ENCODE measurements around the gene GLCCI1.
A peak's percentile ranks its signal among the peaks of the same experiment; 100 is the strongest.
"Not testable (repeated sequence)": the region's sequence is repeated elsewhere in the genome, so short reads cannot be mapped to it uniquely, and the experiment has no call there.

The GLCCI1 gene

GRCh38 chr7:7989616-7990440, 21.2 kb downstream of the GLCCI1 start:
- peaks cover 13% of the 10 kb centered on the region for H3K36me3 Mint-ChIP-seq (ENCODE audit: low read depth)
- H3K27me3 Mint-ChIP-seq = no peaks in the 10 kb centered on the region
- H3K9me3 Mint-ChIP-seq = peaks cover 16% of the 10 kb centered on the region
- DNase-seq = no peak
- H3K4me3 Mint-ChIP-seq = peak overlapping the region; percentile 58
- H3K27ac Mint-ChIP-seq = peak overlapping the region; percentile 54
- peaks cover 66% of the 10 kb centered on the region for H3K4me1 Mint-ChIP-seq (ENCODE audit: low read depth)

GRCh38 chr7:7990441-7990761, 21.8 kb downstream of the GLCCI1 start:
- Mint-ChIP-seq H3K9me3 (peaks cover 19% of the 10 kb centered on the region), H3K4me1 (ENCODE audit: low read depth) (peaks cover 64% of the 10 kb centered on the region), H3K4me3 (peak overlapping the region; percentile 58), H3K36me3 (ENCODE audit: low read depth) (peaks cover 16% of the 10 kb centered on the region), H3K27ac (peak overlapping the region; percentile 54), H3K27me3 (no peaks in the 10 kb centered on the region)
- DNase-seq = no peak

GRCh38 chr7:7992506-7992905, 23.9 kb downstream of the GLCCI1 start:
- no peak for DNase-seq
- Mint-ChIP-seq H3K4me3 (no peak overlapping the region), H3K27ac (no peak overlapping the region), H3K27me3 (no peaks in the 10 kb centered on the region), H3K4me1 (ENCODE audit: low read depth) (peaks cover 62% of the 10 kb centered on the region), H3K9me3 (peaks cover 20% of the 10 kb centered on the region), H3K36me3 (ENCODE audit: low read depth) (peaks cover 17% of the 10 kb centered on the region)

DNA sequence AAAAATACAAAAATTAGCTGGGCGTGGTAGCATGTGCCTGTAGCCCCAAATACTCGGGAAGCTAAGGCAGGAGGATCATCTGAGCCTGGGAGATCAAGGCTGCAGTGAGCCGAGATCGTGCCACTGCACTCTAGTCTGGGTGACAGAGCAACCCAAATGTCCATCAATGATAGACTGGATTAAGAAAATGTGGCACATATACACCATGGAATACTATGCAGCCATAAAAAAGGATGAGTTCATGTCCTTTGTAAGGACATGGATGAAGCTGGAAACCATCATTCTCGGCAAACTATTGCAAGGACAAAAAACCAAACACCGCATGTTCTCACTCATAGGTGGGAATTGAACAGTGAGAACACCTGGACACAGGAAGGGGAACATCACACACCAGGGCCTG, 26.8 kb downstream of the GLCCI1 start:
- not testable (repeated sequence) for H3K27me3 Mint-ChIP-seq, H3K4me3 Mint-ChIP-seq, DNase-seq
- Mint-ChIP-seq H3K27ac (peak overlapping the region; percentile 47), H3K4me1 (ENCODE audit: low read depth) (peaks cover 39% of the 10 kb centered on the region), H3K36me3 (ENCODE audit: low read depth) (peaks cover 17% of the 10 kb centered on the region), H3K9me3 (peaks cover 22% of the 10 kb centered on the region)

GRCh38 chr7:7996568-7996967, 28.0 kb downstream of the GLCCI1 start:
- peaks cover 30% of the 10 kb centered on the region for H3K4me1 Mint-ChIP-seq (ENCODE audit: low read depth)
- no peaks in the 10 kb centered on the region for H3K27me3 Mint-ChIP-seq
- DNase-seq = no peak
- H3K36me3 Mint-ChIP-seq (ENCODE audit: low read depth) = peaks cover 26% of the 10 kb centered on the region
- no peak overlapping the region for H3K4me3 Mint-ChIP-seq
- H3K9me3 Mint-ChIP-seq = peaks cover 28% of the 10 kb centered on the region
- peak overlapping the region; percentile 26 for H3K27ac Mint-ChIP-seq

- Mint-ChIP-seq H3K27me3 (no peaks in the 10 kb centered on the region), H3K4me1 (ENCODE audit: low read depth) (peaks cover 27% of the 10 kb centered on the region), H3K27ac (no peak overlapping the region), H3K36me3 (ENCODE audit: low read depth) (peaks cover 31% of the 10 kb centered on the region), H3K9me3 (peaks cover 15% of the 10 kb centered on the region), H3K4me3 (no peak overlapping the region)
- DNase-seq = no peak
These were observed 31.8 kb downstream of the GLCCI1 start for GRCh38 chr7:8000315-8000941.

DNA sequence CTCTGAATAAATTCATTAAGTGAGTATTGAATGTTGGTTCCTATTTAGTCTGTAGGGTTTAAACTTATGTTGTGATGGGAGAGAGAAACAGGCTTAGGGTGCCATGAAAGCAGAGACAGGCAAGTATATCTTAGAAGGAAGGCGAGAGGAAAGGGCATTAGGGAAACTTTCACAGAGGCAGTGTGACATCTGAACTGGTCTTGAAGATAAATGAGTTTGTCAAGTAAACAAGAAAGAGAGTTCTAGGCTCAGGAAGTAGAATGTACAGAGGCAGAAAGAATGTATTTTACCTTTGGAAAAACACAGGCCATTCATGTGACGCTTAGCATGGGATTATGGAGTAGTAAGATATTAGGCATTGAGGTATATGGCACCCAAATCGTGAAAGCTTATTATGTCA, 34.5 kb downstream of the GLCCI1 start:
- Mint-ChIP-seq H3K36me3 (ENCODE audit: low read depth) (peaks cover 51% of the 10 kb centered on the region), H3K9me3 (peaks cover 15% of the 10 kb centered on the region), H3K27me3 (no peaks in the 10 kb centered on the region), H3K4me3 (no peak overlapping the region), H3K4me1 (ENCODE audit: low read depth) (peaks cover 10% of the 10 kb centered on the region), H3K27ac (no peak overlapping the region)
- no peak for DNase-seq

GRCh38 chr7:8005279-8005678, 36.7 kb downstream of the GLCCI1 start:
- Mint-ChIP-seq H3K36me3 (ENCODE audit: low read depth) (peaks cover 56% of the 10 kb centered on the region), H3K27ac (no peak overlapping the region), H3K4me1 (ENCODE audit: low read depth) (peaks cover 13% of the 10 kb centered on the region), H3K9me3 (peaks cover 14% of the 10 kb centered on the region), H3K4me3 (no peak overlapping the region), H3K27me3 (no peaks in the 10 kb centered on the region)
- no peak for DNase-seq

GRCh38 chr7:8014399-8014798, 45.8 kb downstream of the GLCCI1 start:
- H3K27ac Mint-ChIP-seq = peak overlapping the region; percentile 92
- no peaks in the 10 kb centered on the region for H3K9me3 Mint-ChIP-seq
- H3K4me1 Mint-ChIP-seq (ENCODE audit: low read depth) = peaks cover 55% of the 10 kb centered on the region
- H3K27me3 Mint-ChIP-seq = no peaks in the 10 kb centered on the region
- H3K4me3 Mint-ChIP-seq = peak overlapping the region; percentile 45
- no peak for DNase-seq
- peaks cover 8% of the 10 kb centered on the region for H3K36me3 Mint-ChIP-seq (ENCODE audit: low read depth)

GRCh38 chr7:8015100-8015745, 46.6 kb downstream of the GLCCI1 start:
- Mint-ChIP-seq H3K36me3 (ENCODE audit: low read depth) (peaks cover 9% of the 10 kb centered on the region), H3K9me3 (no peaks in the 10 kb centered on the region), H3K27me3 (no peaks in the 10 kb centered on the region), H3K4me1 (ENCODE audit: low read depth) (peaks cover 55% of the 10 kb centered on the region), H3K4me3 (peak overlapping the region; percentile 29), H3K27ac (peak overlapping the region; percentile 90)
- no peak for DNase-seq

DNA sequence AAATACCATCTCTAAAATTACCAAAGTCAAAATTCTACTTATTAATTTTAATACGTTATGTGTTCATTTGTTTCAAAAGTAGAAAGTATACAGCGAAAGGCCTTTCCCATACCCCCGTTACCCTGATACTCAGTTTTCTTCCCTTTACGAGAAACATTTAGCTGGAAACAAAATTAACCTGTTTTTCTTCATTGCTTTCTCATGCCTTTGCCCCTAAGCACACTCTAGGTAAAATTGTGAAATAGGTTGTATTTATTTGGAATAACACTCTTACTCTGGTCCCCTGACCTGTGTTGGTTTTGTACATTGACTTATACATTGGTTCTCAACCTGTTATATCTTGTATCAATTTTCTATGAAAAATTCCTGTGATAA, 47.1 kb downstream of the GLCCI1 start:
- Mint-ChIP-seq H3K36me3 (ENCODE audit: low read depth) (peaks cover 9% of the 10 kb centered on the region), H3K9me3 (no peaks in the 10 kb centered on the region), H3K27ac (peak overlapping the region; percentile 78), H3K4me1 (ENCODE audit: low read depth) (peaks cover 54% of the 10 kb centered on the region), H3K27me3 (no peaks in the 10 kb centered on the region), H3K4me3 (no peak overlapping the region)
- no peak for DNase-seq

DNA sequence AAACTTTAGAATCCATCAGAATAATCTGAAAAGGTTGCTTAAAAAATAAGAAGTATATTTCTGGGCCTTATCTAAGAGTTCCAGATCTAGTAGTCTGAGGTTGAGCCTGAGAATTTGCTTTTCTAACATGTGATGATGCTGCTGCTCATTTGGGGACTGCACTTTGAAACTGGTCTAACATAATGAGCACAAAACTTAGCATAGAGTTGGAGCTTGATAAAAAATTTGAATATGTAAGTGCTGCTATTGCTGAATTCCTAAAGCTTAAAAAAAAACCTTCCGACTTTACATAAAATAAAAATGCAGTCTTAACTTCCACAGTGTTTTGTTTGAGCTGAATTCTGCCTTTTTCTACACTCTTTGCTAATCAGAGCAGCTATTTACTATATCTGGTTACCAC, 48.8 kb downstream of the GLCCI1 start:
- no peak overlapping the region for H3K27ac Mint-ChIP-seq
- no peaks in the 10 kb centered on the region for H3K27me3 Mint-ChIP-seq
- H3K9me3 Mint-ChIP-seq = no peaks in the 10 kb centered on the region
- peaks cover 3% of the 10 kb centered on the region for H3K36me3 Mint-ChIP-seq (ENCODE audit: low read depth)
- no peak overlapping the region for H3K4me3 Mint-ChIP-seq
- DNase-seq = no peak
- H3K4me1 Mint-ChIP-seq (ENCODE audit: low read depth) = peaks cover 46% of the 10 kb centered on the region

- H3K27me3 Mint-ChIP-seq = no peaks in the 10 kb centered on the region
- no peak overlapping the region for H3K27ac Mint-ChIP-seq
- no peak for DNase-seq
- peaks cover 15% of the 10 kb centered on the region for H3K36me3 Mint-ChIP-seq (ENCODE audit: low read depth)
- no peaks in the 10 kb centered on the region for H3K9me3 Mint-ChIP-seq
- peaks cover 45% of the 10 kb centered on the region for H3K4me1 Mint-ChIP-seq (ENCODE audit: low read depth)
- H3K4me3 Mint-ChIP-seq = no peak overlapping the region
These were observed 50.4 kb downstream of the GLCCI1 start for GRCh38 chr7:8018961-8019360.

DNA sequence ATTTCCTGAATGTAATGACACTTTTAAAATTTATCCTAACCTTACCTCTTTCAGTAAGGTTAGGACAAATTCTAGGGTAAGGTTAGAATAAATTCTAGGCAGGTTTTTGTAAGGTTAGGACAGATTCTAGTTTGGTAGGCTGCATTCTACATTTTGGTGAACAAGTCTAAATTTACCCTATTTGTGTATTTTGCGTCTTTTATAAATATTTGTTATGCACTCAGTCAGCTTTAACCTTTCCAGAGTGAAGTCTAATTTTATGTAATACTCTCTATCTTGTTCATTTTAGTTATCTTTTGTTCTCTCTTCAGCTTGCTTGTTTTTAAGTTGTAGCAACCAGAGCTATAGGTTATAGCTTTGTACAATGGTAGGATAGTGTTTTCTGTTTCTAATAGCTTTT, 54.0 kb downstream of the GLCCI1 start:
- Mint-ChIP-seq H3K27me3 (no peaks in the 10 kb centered on the region), H3K4me1 (ENCODE audit: low read depth) (peaks cover 13% of the 10 kb centered on the region), H3K27ac (no peak overlapping the region), H3K4me3 (no peak overlapping the region), H3K9me3 (peaks cover 19% of the 10 kb centered on the region), H3K36me3 (ENCODE audit: low read depth) (peaks cover 52% of the 10 kb centered on the region)
- no peak for DNase-seq

DNA sequence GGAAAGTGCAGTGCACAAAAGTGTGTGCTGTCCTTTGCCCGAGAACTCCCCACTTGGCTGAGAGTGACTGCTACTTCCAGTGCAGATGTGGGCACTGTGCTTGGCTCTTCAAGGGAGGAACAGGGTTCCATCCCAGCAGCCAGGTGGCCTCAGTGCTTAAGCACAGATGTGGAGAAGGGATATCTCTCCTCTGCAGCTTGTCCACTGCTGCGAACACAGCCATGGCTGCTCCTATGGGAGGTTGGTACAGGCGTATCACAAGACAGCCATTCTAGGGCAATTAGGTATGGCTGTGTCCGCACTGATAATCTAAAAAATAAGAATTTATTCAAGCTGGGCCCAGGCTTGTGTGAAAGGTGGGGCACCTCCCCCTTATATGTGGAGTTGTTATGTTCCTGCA, 66.6 kb downstream of the GLCCI1 start:
- H3K9me3 Mint-ChIP-seq = no peaks in the 10 kb centered on the region
- H3K27ac Mint-ChIP-seq = peak overlapping the region; percentile 22
- no peak for DNase-seq
- no peak overlapping the region for H3K4me3 Mint-ChIP-seq
- H3K4me1 Mint-ChIP-seq (ENCODE audit: low read depth) = peaks cover 24% of the 10 kb centered on the region
- peaks cover 17% of the 10 kb centered on the region for H3K36me3 Mint-ChIP-seq (ENCODE audit: low read depth)
- no peaks in the 10 kb centered on the region for H3K27me3 Mint-ChIP-seq

Data from activated T-cell treated with anti-CD3 and anti-CD28 coated beads, Interleukin-2, amount 50 U/mL, for 24 hours (primary cell).